Neural progenitor cell (in vitro differentiated cells): ENCODE measurements around the gene CYTH1. TPM values are rescaled to one million over a fixed set of nuclear protein-coding genes. Genes with fewer than 3 reads are reported as not detected.

ENCODE experiments used
- DNase-seq: peaks from one replicate; pipeline ENCODE4 v3.0.0-alpha.2; 2016; ENCODE audit warnings: low spot score
- H2AFZ ChIP-seq: fragments of 200-600 bp; sonication (generic); replicated peaks from 2 replicates; pipeline ENCODE4 v1.6.1; 2016; ENCODE audit warnings: antibody characterized with exemption
- H3F3A ChIP-seq: fragments of 200-600 bp; sonication (generic); 2 replicates; pipeline ENCODE4 v1.6.1; 2016; ENCODE audit warnings: antibody characterized with exemption, low read depth
- H3K27ac ChIP-seq: fragments of 200-600 bp; sonication (generic); 2 replicates; pipeline ENCODE4 v1.5.1; 2016; ENCODE audit warnings: mild to moderate bottlenecking
- H3K27me3 ChIP-seq: fragments of 200-600 bp; sonication (generic); 2 replicates; pipeline ENCODE4 v1.6.1; 2016; ENCODE audit warnings: mild to moderate bottlenecking, moderate library complexity
- H3K36me3 ChIP-seq: fragments of 200-600 bp; sonication (generic); 2 replicates; pipeline ENCODE4 v1.5.1; 2016
- H3K4me1 ChIP-seq: fragments of 200-600 bp; sonication (generic); 2 replicates; pipeline ENCODE4 v1.6.1; 2016; ENCODE audit warnings: mixed run types
- H3K4me2 ChIP-seq: fragments of 200-600 bp; sonication (generic); 2 replicates; pipeline ENCODE4 v1.6.1; 2016
- H3K4me3 ChIP-seq: fragments of 200-600 bp; sonication (generic); 2 replicates; pipeline ENCODE4 v1.5.1; 2016
- H3K79me2 ChIP-seq: fragments of 200-600 bp; sonication (generic); 2 replicates; pipeline ENCODE4 v1.6.1; 2016; ENCODE audit warnings: low read depth
- H3K9ac ChIP-seq: fragments of 200-600 bp; sonication (generic); 2 replicates; pipeline ENCODE4 v1.6.1; 2016
- H3K9me3 ChIP-seq: fragments of 200-600 bp; sonication (generic); 2 replicates; pipeline ENCODE4 v1.5.1; 2016; ENCODE audit warnings: low read depth
- H4K20me1 ChIP-seq: fragments of 200-600 bp; sonication (generic); 2 replicates; pipeline ENCODE4 v1.6.1; 2016; ENCODE audit warnings: low read depth
- H3K27ac Mint-ChIP-seq: 3 replicates; pipeline ENCODE4 v1.8.0; 2021; ENCODE audit warnings: mixed read lengths
- H3K27me3 Mint-ChIP-seq: 2 replicates; pipeline ENCODE4 v1.8.0; 2022; ENCODE audit warnings: low read depth, mild to moderate bottlenecking, inconsistent platforms, moderate library complexity, mixed read lengths; ENCODE audit not compliant: insufficient read depth
- H3K36me3 Mint-ChIP-seq: 3 replicates; pipeline ENCODE4 v1.8.0; 2021; ENCODE audit warnings: mixed read lengths
- H3K4me1 Mint-ChIP-seq: 3 replicates; pipeline ENCODE4 v1.8.0; 2021; ENCODE audit warnings: mixed read lengths
- H3K4me3 Mint-ChIP-seq: 3 replicates; pipeline ENCODE4 v1.8.0; 2021; ENCODE audit warnings: mild to moderate bottlenecking, moderate library complexity, mixed read lengths
- H3K9me3 Mint-ChIP-seq: 3 replicates; pipeline ENCODE4 v1.8.0; 2020; ENCODE audit warnings: mixed read lengths
- EZH2 ChIP-seq: fragments of 200-600 bp; sonication (generic); IDR thresholded peaks from 2 replicates; pipeline ENCODE4 v1.6.1; 2017; ENCODE audit warnings: antibody characterized with exemption, mild to moderate bottlenecking, moderate library complexity
- EZH2phosphoT487 ChIP-seq: fragments of 200-600 bp; sonication (generic); IDR thresholded peaks from 2 replicates; pipeline ENCODE4 v1.6.1; 2017; ENCODE audit warnings: antibody characterized with exemption
- total RNA-seq: library from RNA; depleted of rRNA; stranded (reverse); fragments of >200 nt; gene quantifications from 2 replicates; pipeline ENCODE4 v1.2.3, GENCODE V29; 2015; ENCODE audit warnings: low replicate concordance
- TF ChIP-seq, protein P1 (sequence below): fragments of 200-600 bp; sonication (generic); IDR thresholded peaks from 2 replicates; pipeline ENCODE4 v1.5.1; 2017; ENCODE audit warnings: antibody characterized with exemption, mild to moderate bottlenecking

The CYTH1 gene
- total RNA-seq, 1 donor from 2014 or later: 14.8 TPM

DNA sequence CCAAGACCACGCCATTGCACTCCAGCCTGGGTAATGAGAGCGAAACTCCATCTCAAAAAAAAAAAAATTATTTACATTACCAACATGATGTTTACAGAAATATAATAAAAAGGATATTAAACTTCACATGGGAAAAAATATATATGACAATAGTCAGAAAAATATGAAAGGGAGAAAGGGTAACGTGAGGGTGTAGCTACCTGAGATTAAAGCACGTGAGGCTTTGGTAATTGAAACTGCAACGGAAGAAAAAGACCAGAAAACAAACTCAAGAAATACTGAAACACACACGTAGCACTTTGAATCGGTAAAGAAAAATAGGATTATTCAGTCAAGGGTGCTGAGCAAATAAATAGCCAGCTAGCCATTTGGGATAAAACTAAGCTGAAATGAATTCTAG, 53.6 kb downstream of the CYTH1 start:
- H3K27ac Mint-ChIP-seq: no peak overlapping the region

DNA sequence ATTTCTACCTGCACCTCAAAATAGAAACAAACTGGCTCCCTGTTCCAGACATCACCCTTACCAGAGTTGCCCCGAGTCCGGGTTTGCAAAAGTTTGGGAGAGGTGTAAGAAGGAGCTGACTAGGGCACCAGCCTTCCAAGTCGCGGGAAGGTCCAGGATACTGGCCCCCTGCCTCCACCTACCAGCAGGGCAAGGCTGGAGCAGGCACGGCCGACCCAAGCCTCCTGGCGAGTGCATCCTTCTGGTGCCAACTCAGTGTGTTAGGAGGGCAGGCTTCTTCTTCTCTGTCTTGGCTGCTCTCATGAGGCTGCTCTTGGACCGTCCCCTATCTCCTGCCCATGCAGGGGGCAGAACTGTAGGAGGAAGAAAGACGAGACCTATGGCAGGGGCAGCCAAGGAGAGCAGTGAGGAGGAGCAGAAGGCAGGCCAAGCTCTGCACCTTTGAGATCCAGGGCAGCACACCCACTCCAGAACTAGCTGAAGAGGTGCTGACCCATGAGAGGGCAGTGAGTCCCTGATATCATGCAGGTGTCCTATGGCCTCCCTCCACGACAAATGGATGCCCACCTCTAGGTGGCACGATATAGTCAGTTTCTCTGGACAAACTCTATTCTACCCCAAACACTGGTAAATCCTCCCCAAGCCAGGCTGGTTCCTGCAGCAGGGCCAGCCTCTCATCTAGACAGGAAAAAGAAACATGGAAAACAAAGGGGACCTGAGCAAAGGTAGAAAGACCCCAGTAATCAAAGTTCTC, 54.4 kb downstream of the CYTH1 start:
- no peak overlapping the region for H2AFZ ChIP-seq
- H3K9ac ChIP-seq: no peak overlapping the region
- peaks cover 33% of the 10 kb centered on the region for H4K20me1 ChIP-seq
- H3K4me3 ChIP-seq: no peak overlapping the region
- H3K36me3 ChIP-seq: no peaks in the 10 kb centered on the region
- Mint-ChIP-seq H3K4me3 (no peak overlapping the region), H3K9me3 (no peaks in the 10 kb centered on the region), H3K27ac (no peak overlapping the region), H3K36me3 (no peaks in the 10 kb centered on the region), H3K27me3 (no peaks in the 10 kb centered on the region), H3K4me1 (peaks cover 58% of the 10 kb centered on the region)
- no peak overlapping the region for H3K4me2 ChIP-seq
- H3K27me3 ChIP-seq: no peaks in the 10 kb centered on the region
- H3K27ac ChIP-seq: no peak overlapping the region
- no peak for DNase-seq
- H3F3A ChIP-seq: peaks cover 18% of the 10 kb centered on the region
- no peaks in the 10 kb centered on the region for H3K9me3 ChIP-seq
- peaks cover 37% of the 10 kb centered on the region for H3K4me1 ChIP-seq
- H3K79me2 ChIP-seq: no peaks in the 10 kb centered on the region
- TF ChIP-seq EZH2: no peak
- TF ChIP-seq, protein P1, sequence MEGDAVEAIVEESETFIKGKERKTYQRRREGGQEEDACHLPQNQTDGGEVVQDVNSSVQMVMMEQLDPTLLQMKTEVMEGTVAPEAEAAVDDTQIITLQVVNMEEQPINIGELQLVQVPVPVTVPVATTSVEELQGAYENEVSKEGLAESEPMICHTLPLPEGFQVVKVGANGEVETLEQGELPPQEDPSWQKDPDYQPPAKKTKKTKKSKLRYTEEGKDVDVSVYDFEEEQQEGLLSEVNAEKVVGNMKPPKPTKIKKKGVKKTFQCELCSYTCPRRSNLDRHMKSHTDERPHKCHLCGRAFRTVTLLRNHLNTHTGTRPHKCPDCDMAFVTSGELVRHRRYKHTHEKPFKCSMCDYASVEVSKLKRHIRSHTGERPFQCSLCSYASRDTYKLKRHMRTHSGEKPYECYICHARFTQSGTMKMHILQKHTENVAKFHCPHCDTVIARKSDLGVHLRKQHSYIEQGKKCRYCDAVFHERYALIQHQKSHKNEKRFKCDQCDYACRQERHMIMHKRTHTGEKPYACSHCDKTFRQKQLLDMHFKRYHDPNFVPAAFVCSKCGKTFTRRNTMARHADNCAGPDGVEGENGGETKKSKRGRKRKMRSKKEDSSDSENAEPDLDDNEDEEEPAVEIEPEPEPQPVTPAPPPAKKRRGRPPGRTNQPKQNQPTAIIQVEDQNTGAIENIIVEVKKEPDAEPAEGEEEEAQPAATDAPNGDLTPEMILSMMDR: no peak
- TF ChIP-seq EZH2phosphoT487: no peak

More for the DNA sequence above, 53.6 kb downstream of the CYTH1 start:
- no peak overlapping the region for H3K9ac ChIP-seq
- no peaks in the 10 kb centered on the region for H3K9me3 ChIP-seq
- no peak overlapping the region for H2AFZ ChIP-seq
- H3K4me1 ChIP-seq: peaks cover 32% of the 10 kb centered on the region
- peaks cover 30% of the 10 kb centered on the region for H4K20me1 ChIP-seq
- no peaks in the 10 kb centered on the region for H3K36me3 ChIP-seq
- Mint-ChIP-seq H3K9me3 (no peaks in the 10 kb centered on the region), H3K27me3 (no peaks in the 10 kb centered on the region), H3K4me1 (peaks cover 54% of the 10 kb centered on the region), H3K36me3 (no peaks in the 10 kb centered on the region), H3K4me3 (no peak overlapping the region)
- H3K4me2 ChIP-seq: no peak overlapping the region
- no peak overlapping the region for H3K4me3 ChIP-seq
- H3K27ac ChIP-seq: no peak overlapping the region
- DNase-seq: no peak
- no peaks in the 10 kb centered on the region for H3K27me3 ChIP-seq
- no peaks in the 10 kb centered on the region for H3K79me2 ChIP-seq
- TF ChIP-seq, protein P1: no peak
- TF ChIP-seq EZH2phosphoT487 (no peak), EZH2 (no peak)
- H3F3A ChIP-seq: peaks cover 11% of the 10 kb centered on the region

DNA sequence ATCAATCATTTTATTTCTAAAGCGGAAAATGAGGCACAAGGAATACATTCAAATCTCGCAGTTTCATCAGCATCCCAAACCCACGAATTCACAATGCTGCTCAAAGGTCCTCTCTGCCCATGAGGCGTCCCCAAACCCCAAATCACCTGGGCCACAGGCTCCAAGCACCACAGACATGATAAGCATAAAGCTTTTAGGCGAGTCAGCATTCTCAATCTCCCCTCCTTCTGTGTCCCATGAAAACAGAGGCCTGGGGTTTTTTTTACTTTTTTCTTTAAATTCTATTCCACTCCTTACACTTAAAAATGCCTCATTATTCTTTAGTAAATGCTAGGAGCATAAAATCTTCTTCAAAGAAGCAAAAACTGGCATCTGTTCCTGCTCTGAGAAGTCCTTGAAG, 55.0 kb downstream of the CYTH1 start:
- Histone ChIP-seq H3K4me2 (no peak overlapping the region), H4K20me1 (peaks cover 36% of the 10 kb centered on the region), H3K36me3 (no peaks in the 10 kb centered on the region), H3K27me3 (no peaks in the 10 kb centered on the region), H3F3A (peaks cover 22% of the 10 kb centered on the region), H3K4me3 (no peak overlapping the region), H3K9me3 (no peaks in the 10 kb centered on the region), H3K9ac (no peak overlapping the region), H3K27ac (no peak overlapping the region), H2AFZ (no peak overlapping the region), H3K79me2 (no peaks in the 10 kb centered on the region), H3K4me1 (peaks cover 40% of the 10 kb centered on the region)
- Mint-ChIP-seq H3K36me3 (no peaks in the 10 kb centered on the region), H3K27me3 (no peaks in the 10 kb centered on the region), H3K4me1 (peaks cover 58% of the 10 kb centered on the region), H3K4me3 (no peak overlapping the region), H3K9me3 (no peaks in the 10 kb centered on the region), H3K27ac (no peak overlapping the region)
- no peak for DNase-seq
- TF ChIP-seq EZH2phosphoT487 (no peak), EZH2 (no peak)
- TF ChIP-seq, protein P1: no peak
